ENCODE measurements around the gene NFE2L1.
"Not testable (repeated sequence)": the region's sequence is repeated elsewhere in the genome, so short reads cannot be mapped to it uniquely, and the experiment has no call there.

Gene NFE2L1

DNA sequence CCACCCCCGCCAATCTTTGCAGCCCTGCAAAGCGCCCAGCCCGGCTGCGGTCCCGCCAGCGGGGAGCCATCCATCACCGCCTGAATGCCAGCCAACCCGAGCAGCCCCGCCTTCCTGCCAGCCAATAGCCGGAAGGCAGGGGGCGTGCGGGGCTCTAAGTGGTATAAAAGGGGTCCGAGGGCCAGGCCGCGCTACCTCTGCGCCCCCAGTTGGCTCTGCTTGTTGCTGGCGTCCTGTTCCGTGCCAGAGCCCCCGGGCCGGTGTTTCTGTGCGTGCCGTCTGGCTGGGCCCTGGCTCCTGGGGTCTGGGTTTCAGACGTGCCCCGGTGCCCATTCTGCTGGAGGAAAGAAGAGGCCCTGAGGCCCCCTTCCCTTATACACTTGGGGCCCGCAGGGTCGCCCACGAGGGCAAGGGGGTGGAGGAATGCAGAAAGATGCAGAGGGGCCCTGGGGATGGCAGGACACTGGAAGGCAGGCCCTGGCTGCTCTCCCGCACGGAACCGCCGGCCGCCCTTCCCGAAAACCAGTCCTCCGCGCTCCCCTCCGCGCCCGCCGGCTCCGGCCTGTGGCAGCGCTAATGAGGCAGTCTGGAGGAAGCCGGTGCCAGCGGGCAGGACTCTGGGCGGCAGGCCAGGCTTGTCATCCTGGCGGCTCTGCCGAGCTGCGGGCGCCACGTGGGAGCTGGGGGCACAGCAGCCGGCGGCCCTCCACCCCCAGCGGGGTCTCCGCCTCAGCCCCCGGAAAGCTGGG lies 24.6 kb upstream of the NFE2L1 start:
- FAIRE-seq, result no peak

DNA sequence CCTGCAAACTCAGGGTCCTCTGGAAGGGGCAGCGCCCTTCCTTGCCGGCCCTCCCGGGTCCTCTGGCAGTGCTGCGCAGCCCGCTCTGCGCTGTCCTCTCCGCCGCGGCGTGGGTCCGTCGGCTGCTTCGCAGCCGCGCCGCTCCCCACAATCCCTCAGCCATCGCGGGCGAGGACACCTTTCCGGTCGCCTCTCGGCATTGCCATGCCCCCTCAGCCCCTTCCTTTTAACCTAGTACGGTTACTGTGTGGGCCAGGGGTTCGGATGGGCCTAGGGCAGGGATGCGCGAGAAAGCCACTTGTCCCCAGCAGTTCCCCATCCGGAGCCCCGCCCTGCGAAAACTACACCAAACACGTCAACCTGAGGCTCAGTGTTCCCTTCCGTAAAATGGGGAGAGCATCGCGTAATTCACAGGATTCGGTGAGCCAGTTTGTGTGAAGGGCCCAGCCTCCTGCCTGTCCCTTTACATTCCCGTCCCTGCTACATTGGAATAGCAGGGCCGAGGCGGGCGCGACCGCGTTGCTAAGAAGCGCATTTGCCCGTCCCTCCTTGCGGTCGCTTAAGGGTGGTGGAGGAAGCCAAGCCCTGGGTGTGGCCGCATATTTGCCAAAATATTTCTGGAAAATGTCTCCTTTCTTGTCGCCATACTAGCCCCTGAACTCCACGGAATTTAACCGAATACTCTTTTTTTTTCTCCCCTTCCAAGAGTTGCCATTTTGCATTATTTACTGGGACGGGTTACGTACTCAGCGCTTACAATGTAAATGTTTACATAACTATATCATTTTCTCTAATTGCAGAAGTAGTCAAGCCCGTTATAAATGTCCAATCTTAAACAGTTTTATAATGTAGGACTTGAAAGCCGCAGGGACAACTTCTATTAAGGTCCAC lies 23.8 kb upstream of the NFE2L1 start:
- FAIRE-seq, result no peak

DNA sequence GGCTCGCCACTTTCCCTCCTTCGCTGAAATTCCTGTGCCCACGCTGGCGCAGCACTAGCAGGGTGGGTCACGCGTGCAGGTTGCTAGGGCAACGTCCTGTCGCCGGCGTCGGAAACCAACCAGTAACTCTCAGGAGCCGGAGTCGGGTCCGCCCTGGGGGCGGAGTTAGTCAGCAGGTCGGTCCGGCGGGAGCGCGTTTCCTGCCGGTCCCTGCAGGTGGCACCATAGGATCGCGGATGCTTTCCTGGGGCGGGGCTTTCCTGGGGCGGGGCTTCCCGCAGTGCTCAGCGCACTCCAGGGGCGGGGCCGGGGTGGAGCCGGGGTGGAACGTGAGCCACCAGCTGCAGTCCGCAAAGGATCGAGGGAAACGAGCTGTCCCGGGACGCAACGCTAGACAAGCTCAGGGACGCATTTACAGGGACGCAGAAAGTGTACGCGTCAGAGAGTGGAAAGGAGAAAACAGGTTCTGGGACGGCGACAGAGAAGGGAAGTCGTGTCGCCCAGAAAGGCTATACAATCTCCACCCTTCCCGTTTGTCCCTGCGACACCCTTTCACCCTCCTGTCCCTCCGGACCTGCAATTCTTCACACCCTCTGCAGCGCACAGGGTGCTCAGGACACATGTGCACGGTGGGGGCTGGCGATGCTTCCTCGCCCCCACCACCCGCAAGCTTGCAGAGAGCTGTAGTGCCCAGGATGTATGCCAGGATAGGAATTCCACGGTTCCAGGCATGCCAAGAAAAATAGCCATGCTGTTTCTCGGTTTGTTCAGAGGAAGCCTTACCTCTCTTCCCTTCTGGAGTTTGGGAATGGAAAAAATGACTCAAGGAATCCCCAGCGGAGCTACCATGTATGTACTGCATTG lies 22.9 kb upstream of the NFE2L1 start:
- no peak for FAIRE-seq

DNA sequence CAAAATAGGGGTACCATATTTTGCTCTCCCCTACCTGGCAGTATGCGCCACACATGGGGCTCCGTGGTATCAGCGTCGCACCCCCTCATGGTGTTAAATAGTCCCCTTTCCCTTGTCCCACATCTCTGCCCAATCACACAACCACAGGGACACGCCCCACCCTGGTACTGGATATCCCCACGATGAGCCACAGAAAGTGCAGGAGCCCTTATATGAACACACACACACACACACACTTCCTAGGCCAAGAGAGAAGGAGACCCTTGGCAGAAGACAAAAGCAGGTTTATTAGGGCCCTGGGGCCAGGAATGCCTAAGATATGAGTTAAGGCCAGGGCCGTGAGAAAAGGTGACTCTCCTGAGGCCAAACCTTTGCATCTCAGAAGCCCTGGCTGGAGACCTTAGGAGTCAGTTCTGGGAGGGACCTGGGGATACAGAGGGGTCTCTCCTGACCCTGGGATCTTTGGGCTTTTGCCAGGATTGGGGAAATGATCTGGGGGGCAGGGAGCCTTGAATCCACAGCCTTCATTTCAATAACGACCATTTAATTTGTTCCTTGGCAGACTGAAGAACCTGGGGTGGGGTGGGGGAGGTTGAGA lies 22.2 kb upstream of the NFE2L1 start:
- FAIRE-seq, result no peak

DNA sequence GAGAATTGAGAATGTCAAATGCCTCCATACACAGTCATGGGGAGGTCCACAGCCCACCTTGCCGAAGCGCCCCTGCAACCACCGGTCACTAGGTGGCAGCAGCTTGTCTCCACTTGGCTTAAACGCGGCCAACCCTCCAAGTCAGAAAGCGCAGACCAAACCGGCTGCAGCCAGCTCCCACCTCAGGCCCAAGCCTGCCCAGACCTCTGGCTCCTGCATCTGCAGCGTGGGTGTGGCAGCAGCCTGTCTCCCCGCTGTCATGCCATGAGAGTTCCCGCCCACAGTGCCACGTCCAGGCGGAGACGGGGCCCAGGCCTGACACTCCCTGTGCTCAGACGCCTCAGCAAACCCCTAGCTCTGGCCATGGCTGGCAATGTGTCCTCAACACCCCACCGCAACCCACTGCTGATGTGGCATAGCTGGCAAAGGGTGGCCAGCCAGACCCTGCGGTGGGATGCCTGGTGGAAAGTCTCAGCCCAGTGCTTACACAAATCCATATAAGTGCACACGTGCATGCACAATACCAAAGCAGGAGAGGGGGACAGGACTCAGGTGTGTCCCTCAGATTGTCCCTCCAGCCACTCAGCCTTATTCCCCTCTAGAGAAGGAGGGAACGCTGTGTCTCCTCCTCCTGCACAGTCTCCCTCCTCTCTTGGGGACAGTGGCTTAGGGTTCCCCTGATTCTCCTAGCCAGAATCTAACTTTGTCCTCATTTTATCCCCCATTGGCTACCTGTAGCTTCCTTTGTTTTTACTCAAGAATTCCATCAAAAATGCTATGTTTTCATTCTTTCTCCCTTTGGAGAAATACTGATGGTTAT lies 21.4 kb upstream of the NFE2L1 start:
- FAIRE-seq, result no peak

DNA sequence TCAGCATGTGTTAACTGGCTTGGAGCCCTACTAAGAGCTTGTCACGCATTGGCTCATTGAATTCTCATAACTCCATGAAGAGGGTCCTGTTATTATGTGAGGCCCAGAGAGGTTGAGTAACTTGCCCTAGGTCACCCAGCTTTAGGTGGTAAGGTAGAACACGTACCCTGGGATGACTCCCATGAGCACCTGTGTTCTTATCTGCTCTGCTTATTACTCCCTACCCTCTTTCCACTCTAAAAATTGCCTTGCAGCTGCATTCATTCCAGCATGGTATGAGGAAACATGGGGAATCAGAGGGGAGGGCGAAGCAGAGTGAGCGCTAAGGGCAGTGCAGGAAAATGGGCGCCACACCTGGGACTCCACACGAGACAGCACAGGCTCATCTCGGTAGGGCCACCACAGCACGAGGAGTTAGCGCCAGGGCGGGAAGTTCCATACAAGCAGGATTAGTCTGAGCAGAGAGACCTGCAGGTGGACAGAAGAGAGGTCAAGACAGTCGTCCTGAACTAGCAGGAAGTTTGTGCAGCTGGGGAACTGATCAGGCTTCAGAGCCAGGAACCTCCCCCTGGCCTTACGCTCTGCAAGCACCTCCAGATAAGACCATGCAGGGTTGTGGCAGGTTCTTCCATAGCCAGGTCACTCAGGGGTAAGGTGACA lies 20.7 kb upstream of the NFE2L1 start:
- FAIRE-seq, result no peak

DNA sequence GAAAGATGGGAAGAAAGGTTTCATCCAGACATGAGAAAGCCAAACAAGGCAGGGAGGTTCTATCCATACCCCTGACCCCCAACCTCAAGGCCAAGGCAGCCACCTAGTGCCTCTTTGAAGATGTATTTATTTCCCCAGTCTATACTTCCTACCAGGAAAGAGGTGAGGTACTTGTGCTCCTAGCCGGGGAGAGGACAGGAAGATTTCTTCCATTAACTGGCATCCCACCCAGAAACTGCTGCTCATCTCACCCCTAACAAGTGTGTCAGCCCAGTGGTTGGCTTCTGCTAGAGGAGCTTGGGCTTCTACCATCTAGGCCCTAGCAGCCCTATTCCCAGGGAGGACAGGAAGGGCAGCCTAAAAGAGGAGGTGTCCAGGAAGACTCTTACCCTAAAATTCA lies 19.4 kb upstream of the NFE2L1 start:
- FAIRE-seq, result no peak

DNA sequence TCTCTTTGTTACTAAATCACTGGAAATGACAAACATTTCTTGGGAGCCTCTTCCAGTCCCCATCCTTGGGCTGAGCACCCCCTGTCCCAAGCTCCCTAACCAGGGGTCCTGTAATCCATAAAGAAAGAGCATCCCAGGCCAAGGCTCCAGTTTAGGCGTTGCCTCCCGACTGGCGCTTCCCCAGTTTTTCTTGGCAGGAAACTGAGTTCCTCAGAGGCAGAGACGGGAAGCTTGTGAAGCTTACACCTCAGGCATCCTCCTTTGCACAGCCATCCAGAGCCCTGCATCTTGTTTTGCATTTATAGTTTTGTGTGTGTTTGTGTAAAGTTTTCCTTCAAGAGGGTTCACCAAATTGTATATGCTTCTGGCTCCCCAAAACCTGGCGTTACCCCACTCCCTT lies 17.6 kb upstream of the NFE2L1 start:
- no peak for FAIRE-seq

DNA sequence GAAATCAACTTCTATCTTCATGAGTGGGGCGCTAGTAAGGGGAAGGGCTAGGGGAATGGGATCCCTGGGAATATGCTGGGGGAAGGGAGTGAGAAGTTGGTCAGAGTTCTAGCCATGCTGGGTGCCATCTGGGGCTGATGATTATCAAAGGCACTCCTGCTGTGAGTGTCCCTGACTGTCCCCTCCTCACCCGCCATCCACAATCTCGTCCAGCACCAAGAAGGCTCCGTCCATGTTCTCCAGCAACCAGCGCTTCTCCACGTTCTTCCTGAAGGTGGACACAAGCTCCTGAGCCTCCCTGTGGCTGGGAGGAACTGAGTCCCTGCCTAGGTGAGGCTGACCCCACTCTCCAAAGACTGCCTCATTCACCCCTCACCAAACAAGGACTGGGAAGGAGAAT lies 16.2 kb upstream of the NFE2L1 start:
- no peak for FAIRE-seq

DNA sequence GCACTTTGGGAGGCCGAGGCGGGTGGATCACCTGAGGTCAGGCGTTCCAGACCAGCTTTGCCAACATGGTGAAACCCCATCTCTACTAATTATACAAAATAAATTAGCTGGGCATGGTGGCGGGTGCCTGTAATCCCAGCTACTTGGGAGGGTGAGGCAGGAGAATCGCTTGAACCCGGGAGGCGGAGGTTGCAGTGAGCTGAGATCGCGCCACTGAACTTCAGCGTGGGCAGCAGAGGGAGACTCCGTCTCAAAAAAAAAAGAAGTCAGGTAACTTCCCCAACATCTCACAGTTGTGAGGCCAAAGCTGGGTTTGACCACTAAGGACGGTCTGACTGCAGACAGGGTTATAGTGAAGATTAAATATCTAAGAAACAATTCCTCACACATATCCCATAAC lies 13.4 kb upstream of the NFE2L1 start:
- FAIRE-seq, result not testable (repeated sequence)

DNA sequence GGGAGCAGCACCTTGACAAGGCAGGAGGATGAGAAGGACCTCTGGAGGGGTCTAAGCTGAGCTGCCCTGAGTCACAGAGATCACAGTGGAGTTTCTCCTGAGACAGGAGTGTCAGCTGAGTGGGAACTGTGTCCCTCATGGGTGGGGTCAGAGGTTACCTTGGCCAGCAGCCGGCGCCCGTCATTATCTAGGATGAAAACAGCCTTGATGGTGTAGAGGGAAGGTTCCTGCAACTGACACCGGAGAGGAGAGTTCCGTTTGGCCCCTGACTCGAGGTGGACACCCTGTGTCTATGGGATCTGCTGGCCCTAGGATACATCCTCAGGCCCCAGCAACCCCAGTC lies 11.5 kb upstream of the NFE2L1 start:
- FAIRE-seq, result no peak

DNA sequence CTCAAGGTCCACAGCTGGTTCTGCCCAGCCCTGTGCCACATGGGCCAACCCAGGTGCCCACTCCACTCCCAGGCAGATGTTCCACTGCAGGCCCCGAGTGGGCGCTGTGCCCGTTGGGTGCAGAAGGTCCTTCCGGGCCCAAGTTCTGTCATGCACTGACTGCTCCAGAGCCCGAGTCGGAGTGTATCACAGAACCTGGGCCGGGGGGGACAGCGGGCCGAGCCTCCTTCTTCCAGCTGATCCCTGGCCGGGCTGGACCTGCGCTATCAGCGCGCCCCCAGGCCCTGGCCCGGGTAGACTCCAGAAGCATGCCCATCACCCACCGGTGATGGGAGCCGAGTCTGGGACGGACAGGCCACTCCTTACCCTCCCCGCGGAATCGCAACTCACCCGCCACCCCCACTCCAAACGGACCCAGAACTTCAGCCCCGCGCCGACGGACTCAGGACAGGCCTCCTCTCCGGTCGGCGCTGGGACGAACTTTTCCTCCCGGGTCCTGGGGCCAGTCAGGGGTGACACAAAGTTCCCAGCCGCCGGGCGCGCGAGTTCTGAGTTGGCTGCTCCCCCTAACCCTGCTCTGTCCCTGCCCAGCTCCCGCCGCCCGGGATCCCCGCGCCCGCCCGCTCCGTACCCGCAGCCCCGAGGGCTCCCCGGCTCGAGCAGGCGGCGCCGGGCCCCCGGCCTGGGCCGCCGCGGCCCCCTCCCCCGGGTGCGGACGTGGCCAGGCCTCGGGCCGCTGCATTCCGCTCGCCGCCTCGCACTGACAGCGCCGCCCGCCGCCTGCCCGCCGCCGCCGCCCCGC lies 10.9 kb upstream of the NFE2L1 start, which contains the start of gene COPZ2:
Gene COPZ2, minus strand, starts transcription at position 762 of the 802 bp plus-strand sequence. Its CDS starts 20 bp downstream, at position 742.
- no peak for FAIRE-seq

DNA sequence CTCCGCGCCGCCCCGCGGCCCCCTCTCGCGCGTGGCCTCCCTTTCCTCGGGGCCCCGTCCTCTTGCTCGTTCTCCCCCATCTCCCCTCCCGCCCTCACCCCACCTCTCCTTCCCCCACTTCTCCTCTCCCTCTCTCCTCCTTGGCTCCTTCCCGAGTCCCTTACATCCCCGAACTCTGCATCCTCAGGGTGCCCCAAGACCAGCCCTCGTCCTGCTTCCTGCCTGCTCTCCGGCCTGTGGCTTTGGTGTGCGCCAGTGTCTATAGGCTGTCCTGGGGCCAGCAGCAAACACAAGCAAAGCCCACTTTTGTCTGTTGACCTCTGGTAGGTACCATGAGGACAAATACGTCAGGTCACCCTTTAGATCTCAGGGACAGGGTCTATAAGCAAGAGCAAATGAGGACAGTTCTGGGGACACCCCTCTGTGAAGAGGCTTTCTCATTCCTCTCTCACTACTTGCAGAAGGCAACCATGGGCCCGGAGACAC lies 10.3 kb upstream of the NFE2L1 start:
- no peak for FAIRE-seq

DNA sequence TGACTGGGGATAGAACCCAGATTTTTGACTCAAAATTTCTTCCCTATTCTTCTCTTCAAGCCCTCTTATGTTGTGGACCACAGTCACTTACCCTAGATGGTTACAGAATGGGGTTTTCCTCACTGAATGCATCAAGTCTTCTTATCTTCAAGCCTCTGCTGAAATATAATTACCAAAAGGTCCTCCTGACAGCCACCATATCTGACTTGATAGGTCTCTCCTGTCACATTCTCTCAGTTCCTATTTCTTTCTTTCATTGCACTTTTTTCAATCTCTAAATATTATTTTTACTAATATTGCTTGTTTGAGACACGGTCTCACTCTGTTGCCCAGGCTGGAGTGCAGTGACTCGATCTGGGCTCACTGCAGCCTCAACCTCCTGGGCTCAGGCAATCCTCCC lies 9.5 kb upstream of the NFE2L1 start:
- no peak for FAIRE-seq

DNA sequence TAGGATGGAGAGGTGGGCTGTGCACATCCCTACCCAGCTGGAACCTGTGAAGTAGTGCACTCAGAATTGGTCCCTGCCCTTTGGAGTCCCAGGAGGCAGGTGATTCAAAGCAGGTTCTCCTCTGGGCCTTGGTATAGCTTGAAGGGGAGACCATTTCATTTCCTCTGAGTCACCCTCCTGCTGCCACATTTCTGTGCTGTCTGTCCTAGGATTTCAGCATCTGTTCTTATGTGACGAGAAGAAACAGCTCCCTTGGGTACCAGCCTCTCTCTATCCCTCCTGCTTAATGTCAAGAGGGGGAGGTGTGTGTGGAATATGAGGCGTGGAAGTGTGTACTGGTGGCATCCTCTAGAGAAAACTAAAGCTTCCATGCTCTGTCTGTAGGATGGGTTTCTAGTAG lies 5.0 kb upstream of the NFE2L1 start:
- FAIRE-seq, result no peak

DNA sequence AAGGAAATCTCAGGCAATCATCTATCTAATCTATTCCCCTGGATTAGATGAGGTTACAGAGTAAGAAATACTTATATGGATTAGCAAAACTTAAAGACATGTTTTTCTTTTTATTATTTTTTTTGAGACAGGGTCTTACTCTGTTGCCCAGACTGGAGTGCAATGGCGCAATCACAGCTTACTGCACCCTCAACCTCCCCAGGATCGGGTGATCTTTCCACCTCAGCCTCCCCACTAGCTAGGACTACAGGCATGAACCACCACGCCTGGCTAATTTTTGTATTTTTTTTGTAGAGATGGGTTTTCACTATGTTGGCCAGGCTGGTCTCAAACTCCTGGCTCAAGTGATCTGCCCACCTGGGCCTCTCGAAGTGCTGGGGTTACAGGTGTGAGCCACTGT lies 3.3 kb upstream of the NFE2L1 start:
- no peak for FAIRE-seq

DNA sequence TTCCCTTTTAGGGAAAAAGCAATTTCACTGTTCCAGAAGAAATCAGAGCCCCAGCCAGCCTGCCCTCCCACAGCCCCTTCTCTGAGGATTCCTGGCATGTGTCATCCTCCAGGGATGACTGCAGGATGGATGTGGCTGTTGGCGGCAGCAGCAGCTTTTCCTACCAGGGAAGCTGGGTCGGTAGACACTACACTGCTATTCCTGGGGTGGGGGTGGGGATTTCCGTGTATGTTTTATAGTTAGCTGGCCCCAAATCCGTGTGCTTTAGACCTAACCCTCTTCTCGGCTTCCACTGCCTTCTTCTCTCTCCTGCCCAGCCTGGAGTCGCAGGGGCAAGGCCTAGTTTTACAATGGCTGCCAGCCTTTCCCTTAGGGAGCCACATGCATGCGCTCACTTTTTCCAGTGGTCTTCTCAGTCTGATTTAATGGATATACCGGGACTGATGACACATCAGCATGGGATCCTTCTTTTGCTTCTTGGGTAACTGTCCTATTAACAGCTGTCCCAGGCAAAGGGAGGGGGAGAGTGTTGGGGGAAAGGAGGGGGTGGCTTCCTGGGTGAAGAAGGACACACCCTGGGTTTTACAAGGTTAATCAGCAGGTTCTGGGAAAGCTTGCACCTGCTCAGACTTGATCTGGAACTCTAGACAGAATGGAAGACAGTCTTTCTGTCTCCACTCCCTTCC lies 2.7 kb upstream of the NFE2L1 start:
- no peak for FAIRE-seq

DNA sequence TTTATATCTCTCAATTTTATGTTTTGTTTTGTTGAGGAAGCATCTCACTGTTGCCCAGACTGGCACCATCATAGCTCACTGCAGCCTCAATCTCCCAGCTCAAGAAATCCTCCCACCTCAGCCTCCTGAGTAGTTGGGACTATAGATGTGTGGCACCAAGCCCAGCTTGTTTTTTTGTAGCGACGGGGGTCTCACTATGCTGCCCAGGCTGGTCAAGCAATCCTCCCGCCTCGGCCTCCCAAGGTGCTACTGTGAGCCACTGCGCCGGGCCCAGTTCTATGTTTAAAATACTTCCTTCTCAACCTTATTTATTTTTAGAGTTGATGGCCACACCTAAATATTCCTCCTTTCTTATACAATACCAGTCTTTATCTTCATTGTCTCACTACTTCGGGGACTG lies 1.9 kb upstream of the NFE2L1 start:
- no peak for FAIRE-seq

DNA sequence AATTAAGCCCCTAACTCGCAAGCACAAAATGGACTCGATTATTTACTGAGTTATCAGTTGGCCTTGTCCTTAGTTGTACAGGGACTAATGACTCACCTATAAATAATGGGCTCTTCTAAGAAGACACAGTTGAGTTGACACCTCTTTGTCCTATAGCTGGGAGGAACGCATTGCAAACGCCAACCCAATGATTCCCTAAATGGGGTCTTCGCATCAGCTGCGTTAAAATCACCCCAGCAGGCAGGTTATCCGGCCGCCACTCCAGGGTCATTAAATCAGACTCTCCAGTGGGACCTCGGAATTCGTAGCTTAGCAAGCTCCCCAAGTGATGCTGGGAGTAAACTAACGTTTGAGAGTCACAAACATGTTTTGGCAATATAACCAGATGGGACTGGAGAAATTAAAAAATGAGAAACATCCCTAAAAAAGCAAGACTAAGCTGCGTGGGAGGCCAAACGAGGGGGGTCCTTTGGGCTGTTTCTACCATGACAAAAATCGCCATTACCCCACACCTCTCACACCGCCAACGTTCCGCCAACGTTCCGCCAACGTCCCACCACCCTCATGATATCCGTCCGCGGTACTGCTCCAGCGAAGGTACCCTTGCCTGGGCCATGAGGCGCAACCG lies 932 bp upstream of the NFE2L1 start:
- FAIRE-seq, result no peak
